Activated CD8-positive, alpha-beta T cell treated with anti-CD3 and anti-CD28 coated beads for 36 hours (primary cell): ENCODE data around the gene ACTN1. TPM values are rescaled to one million over a fixed set of nuclear protein-coding genes. Genes with fewer than 3 reads are reported as not detected.

Source experiments
- ATAC-seq: fragments of 200-7000 bp; cut with Tn5 transposase; one replicate; pipeline ENCODE4 v1.10.0; 2021; ENCODE audit warnings: mild to moderate bottlenecking, moderate library complexity
- CTCF ChIA-PET: fragments of 350-600 bp; sonication (Branson Sonifier 250); formaldehyde crosslinking; loops from one replicate; lab custom pipeline; 2021; ENCODE audit warnings: antibody characterized with exemption; lab: Charles Lee
- POLR2A ChIA-PET: fragments of 350-600 bp; sonication (Branson Sonifier 250); formaldehyde crosslinking; loops from one replicate; lab custom pipeline; 2021; ENCODE audit warnings: antibody characterized with exemption; lab: Charles Lee
- DNase-seq: peaks from one replicate; pipeline ENCODE4 v3.0.0-alpha.2; 2020
- H3K27ac Mint-ChIP-seq: one replicate; pipeline ENCODE4 v1.8.0; 2021; ENCODE audit warnings: mild to moderate bottlenecking, mixed read lengths
- H3K27me3 Mint-ChIP-seq: one replicate; pipeline ENCODE4 v1.8.0; 2021; ENCODE audit warnings: mixed read lengths
- H3K36me3 Mint-ChIP-seq: one replicate; pipeline ENCODE4 v1.8.0; 2021; ENCODE audit warnings: low read depth, mixed read lengths
- H3K4me1 Mint-ChIP-seq: one replicate; pipeline ENCODE4 v1.8.0; 2021; ENCODE audit warnings: low read depth, mixed read lengths
- H3K4me3 Mint-ChIP-seq: one replicate; pipeline ENCODE4 v1.8.0; 2021; ENCODE audit warnings: mild to moderate bottlenecking, moderate library complexity, mixed read lengths
- H3K9me3 Mint-ChIP-seq: one replicate; pipeline ENCODE4 v1.8.0; 2021; ENCODE audit warnings: mixed read lengths
- intact Hi-C: fragments of 100-400 bp; cut with micrococcal nuclease; formaldehyde crosslinking; loops from one replicate; pipeline ENCODE4 v1.10.0; 2022
- total RNA-seq, 2 experiments: library from RNA; stranded (reverse); gene quantifications; one replicate each; pipeline ENCODE4 v1.2.3, GENCODE V29; 2021
- TF ChIP-seq, protein P1 (sequence below): fragments of 200-600 bp; IDR thresholded peaks from one replicate; pipeline ENCODE4 v1.8.0; 2022; ENCODE audit warnings: antibody characterized with exemption, mild to moderate bottlenecking

The ACTN1 gene
- total RNA-seq, 2 experiments from 2014 or later: 214 TPM

GRCh38 chr14:69008421-69008884 lies 29.4 kb upstream of the ACTN1 start:
- TF ChIP-seq, protein P1, sequence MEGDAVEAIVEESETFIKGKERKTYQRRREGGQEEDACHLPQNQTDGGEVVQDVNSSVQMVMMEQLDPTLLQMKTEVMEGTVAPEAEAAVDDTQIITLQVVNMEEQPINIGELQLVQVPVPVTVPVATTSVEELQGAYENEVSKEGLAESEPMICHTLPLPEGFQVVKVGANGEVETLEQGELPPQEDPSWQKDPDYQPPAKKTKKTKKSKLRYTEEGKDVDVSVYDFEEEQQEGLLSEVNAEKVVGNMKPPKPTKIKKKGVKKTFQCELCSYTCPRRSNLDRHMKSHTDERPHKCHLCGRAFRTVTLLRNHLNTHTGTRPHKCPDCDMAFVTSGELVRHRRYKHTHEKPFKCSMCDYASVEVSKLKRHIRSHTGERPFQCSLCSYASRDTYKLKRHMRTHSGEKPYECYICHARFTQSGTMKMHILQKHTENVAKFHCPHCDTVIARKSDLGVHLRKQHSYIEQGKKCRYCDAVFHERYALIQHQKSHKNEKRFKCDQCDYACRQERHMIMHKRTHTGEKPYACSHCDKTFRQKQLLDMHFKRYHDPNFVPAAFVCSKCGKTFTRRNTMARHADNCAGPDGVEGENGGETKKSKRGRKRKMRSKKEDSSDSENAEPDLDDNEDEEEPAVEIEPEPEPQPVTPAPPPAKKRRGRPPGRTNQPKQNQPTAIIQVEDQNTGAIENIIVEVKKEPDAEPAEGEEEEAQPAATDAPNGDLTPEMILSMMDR: no peak
- Mint-ChIP-seq H3K36me3 (no peaks in the 10 kb centered on the region), H3K27ac (no peak overlapping the region), H3K4me1 (peaks cover 3% of the 10 kb centered on the region), H3K27me3 (peaks cover 2% of the 10 kb centered on the region), H3K9me3 (no peaks in the 10 kb centered on the region), H3K4me3 (no peak overlapping the region)
- POLR2A ChIA-PET: no interaction called here
- CTCF ChIA-PET: interaction anchor here (0.9 to 1.0 kb wide), 2 partner anchors 96 to 145 kb away, joined by 4 read pairs; no protein-coding TSS in a partner anchor
- DNase-seq: no peak
- intact Hi-C loops: no loop called here
- ATAC-seq: no peak

DNA sequence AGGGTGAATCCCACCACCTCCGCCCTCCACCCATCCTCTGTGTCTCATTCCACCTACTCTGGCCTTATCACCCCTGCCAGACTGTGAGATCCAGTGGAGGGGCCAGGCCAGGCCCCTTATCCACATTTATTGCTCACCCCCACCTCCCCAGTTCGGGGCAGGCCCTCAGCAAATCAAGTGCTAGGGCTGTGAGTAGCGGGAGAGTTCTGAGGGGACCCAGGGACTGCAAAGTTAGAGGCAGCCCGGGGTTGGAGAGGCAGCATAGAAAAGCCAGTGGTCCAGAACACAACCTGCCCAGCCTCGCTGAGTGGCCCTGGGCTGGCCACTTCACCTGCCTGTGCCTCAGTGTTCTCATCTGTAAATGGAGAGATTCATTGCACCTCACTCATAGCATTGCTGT lies 27.2 kb upstream of the ACTN1 start:
- H3K27me3 Mint-ChIP-seq: peaks cover 2% of the 10 kb centered on the region
- H3K4me1 Mint-ChIP-seq: peaks cover 3% of the 10 kb centered on the region
- H3K27ac Mint-ChIP-seq: no peak overlapping the region
- no peak for DNase-seq
- TF ChIP-seq, protein P1: no peak
- no peaks in the 10 kb centered on the region for H3K9me3 Mint-ChIP-seq
- H3K4me3 Mint-ChIP-seq: no peak overlapping the region
- intact Hi-C loops: no loop called here
- no peak for ATAC-seq
- ChIA-PET CTCF (no interaction called here), POLR2A (no interaction called here)
- H3K36me3 Mint-ChIP-seq: no peaks in the 10 kb centered on the region

- Mint-ChIP-seq H3K27ac (no peak overlapping the region), H3K27me3 (peaks cover 2% of the 10 kb centered on the region), H3K36me3 (no peaks in the 10 kb centered on the region), H3K9me3 (no peaks in the 10 kb centered on the region), H3K4me3 (no peak overlapping the region), H3K4me1 (peaks cover 1% of the 10 kb centered on the region)
- no peak for DNase-seq
- intact Hi-C loops: no loop called here
- ChIA-PET POLR2A (interaction anchor here (1.2 kb wide), 1 partner anchor 60 kb away, joined by 3 read pairs; no protein-coding TSS in a partner anchor), CTCF (interaction anchor here (0.5 to 1.9 kb wide), 2 partner anchors 94 to 112 kb away, joined by 3 to 5 read pairs; no protein-coding TSS in a partner anchor)
- TF ChIP-seq, protein P1: no peak
- ATAC-seq: no peak
These were observed 26.5 kb upstream of the ACTN1 start for GRCh38 chr14:69005432-69006148.

- POLR2A ChIA-PET: interaction anchor here (1.2 kb wide), 1 partner anchor 60 kb away, joined by 3 read pairs; no protein-coding TSS in a partner anchor
These were observed 25.8 kb upstream of the ACTN1 start for GRCh38 chr14:69004731-69005431.

More at GRCh38 chr14:69004731-69005431, 25.8 kb upstream of the ACTN1 start:
- Mint-ChIP-seq H3K4me1 (no peaks in the 10 kb centered on the region), H3K27ac (no peak overlapping the region), H3K4me3 (no peak overlapping the region), H3K9me3 (no peaks in the 10 kb centered on the region), H3K36me3 (no peaks in the 10 kb centered on the region), H3K27me3 (peaks cover 2% of the 10 kb centered on the region)
- TF ChIP-seq, protein P1: no peak
- DNase-seq (no peak), ATAC-seq (no peak)
- intact Hi-C loops: no loop called here
- CTCF ChIA-PET: interaction anchor here (0.5 to 1.9 kb wide), 2 partner anchors 94 to 111 kb away, joined by 3 to 5 read pairs; no protein-coding TSS in a partner anchor
